ENCODE results near the gene KRT78. TPM values are rescaled to one million over a fixed set of nuclear protein-coding genes. Genes with fewer than 3 reads are reported as not detected.

Gene KRT78
- total RNA-seq, 4 donors from 2014 or later = 10.8 TPM; not detected in 3

DNA sequence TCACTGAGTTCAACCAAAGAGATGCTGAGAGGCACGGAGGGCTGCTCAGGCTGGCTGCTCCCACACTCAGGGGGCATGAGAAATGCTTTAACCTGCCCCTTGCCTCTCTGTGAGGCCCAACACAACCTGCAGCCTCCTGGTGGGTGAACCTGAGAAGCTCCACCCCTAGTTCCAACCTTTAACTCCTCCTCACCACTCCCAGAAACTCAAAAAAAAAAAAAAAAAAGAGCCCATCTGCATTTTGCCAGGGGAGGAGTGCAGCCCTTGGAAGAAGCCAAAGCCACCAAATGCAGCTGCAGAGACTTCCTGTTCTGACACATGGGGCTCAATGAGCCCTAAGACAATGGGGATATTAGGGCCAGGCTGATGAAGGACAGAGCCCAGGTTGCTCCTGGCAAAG lies 43.8 kb downstream of the KRT78 start:
- TF ChIP-seq EP300 (IDR thresholded peaks at IDR 0.05) (no peak), POLR2A (IDR thresholded peaks at IDR 0.05) (no peak)
- TF ChIP-seq, protein P1, sequence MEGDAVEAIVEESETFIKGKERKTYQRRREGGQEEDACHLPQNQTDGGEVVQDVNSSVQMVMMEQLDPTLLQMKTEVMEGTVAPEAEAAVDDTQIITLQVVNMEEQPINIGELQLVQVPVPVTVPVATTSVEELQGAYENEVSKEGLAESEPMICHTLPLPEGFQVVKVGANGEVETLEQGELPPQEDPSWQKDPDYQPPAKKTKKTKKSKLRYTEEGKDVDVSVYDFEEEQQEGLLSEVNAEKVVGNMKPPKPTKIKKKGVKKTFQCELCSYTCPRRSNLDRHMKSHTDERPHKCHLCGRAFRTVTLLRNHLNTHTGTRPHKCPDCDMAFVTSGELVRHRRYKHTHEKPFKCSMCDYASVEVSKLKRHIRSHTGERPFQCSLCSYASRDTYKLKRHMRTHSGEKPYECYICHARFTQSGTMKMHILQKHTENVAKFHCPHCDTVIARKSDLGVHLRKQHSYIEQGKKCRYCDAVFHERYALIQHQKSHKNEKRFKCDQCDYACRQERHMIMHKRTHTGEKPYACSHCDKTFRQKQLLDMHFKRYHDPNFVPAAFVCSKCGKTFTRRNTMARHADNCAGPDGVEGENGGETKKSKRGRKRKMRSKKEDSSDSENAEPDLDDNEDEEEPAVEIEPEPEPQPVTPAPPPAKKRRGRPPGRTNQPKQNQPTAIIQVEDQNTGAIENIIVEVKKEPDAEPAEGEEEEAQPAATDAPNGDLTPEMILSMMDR (IDR thresholded peaks at IDR 0.05) = no peak
- H3K36me3 ChIP-seq = no peaks in the 10 kb centered on the region
- no peak for DNase-seq (ENCODE audit: low spot score in 2 of 2)
- H3K27me3 ChIP-seq = no peaks in the 10 kb centered on the region
- WGBS, 2 donors = 7 to 11% methylated on average over 1 of the region's 1 CpG
- no peaks in the 10 kb centered on the region for H3K4me1 ChIP-seq
- no peak overlapping the region for H3K27ac ChIP-seq
- H3K4me3 ChIP-seq = no peak overlapping the region
- no peaks in the 10 kb centered on the region for H3K9me3 ChIP-seq

DNA sequence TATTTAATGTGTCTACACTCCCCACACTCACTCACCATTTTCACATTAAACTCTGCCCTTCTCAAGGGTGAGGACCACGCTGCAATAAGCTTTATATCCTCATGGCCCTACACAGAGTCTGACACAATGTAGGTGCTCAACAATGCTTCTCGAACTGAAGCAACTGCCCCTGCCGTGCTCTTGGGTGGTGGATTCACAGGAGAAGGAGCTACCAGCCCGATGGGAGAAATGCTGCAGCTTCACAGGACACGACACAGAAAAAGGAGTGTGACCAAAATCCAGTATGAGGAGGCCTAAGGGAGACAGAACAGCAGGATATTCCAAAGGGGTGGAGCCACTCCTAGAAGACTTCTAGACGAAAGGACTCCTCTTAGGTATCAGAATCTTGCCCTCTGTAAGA lies 46.4 kb downstream of the KRT78 start:
- TF ChIP-seq EP300 (IDR thresholded peaks at IDR 0.05) (no peak), POLR2A (IDR thresholded peaks at IDR 0.05) (no peak)
- TF ChIP-seq, protein P1 (IDR thresholded peaks at IDR 0.05) = no peak
- Histone ChIP-seq H3K9me3 (no peaks in the 10 kb centered on the region), H3K4me3 (no peak overlapping the region), H3K4me1 (no peaks in the 10 kb centered on the region), H3K27me3 (no peaks in the 10 kb centered on the region), H3K36me3 (no peaks in the 10 kb centered on the region), H3K27ac (no peak overlapping the region)
- WGBS, 2 donors = 68 to 71% methylated on average over 6 of the region's 6 CpGs
- DNase-seq (ENCODE audit: low spot score in 2 of 2) = no peak

DNA sequence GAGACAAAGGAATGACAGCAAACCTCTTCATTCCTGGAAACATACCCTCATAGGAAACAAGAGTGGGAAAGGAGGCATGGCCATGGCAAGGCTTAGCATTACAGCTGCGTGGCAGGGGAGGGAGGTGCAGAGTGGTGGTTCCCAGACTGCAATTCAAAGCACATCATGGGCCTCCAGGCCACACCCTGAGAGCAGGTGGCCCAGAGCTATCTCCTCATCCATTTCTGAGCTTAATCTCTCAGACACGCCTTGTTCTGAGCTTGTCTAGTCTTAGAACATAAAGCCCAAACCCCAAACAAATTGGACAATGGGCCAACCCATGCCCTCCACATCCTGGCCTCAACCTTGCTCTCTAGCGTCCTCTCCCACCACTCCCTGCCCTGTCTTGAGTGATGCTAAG lies 47.0 kb downstream of the KRT78 start:
- Histone ChIP-seq H3K27ac (no peak overlapping the region), H3K4me1 (no peaks in the 10 kb centered on the region), H3K27me3 (no peaks in the 10 kb centered on the region), H3K4me3 (no peak overlapping the region), H3K9me3 (no peaks in the 10 kb centered on the region), H3K36me3 (no peaks in the 10 kb centered on the region)
- no peak for DNase-seq (ENCODE audit: low spot score in 2 of 2)
- TF ChIP-seq POLR2A (IDR thresholded peaks at IDR 0.05) (no peak), EP300 (IDR thresholded peaks at IDR 0.05) (no peak)
- TF ChIP-seq, protein P1 (IDR thresholded peaks at IDR 0.05) = no peak
- 67 to 70% methylated on average over 3 of the region's 3 CpGs for WGBS, 2 donors

DNA sequence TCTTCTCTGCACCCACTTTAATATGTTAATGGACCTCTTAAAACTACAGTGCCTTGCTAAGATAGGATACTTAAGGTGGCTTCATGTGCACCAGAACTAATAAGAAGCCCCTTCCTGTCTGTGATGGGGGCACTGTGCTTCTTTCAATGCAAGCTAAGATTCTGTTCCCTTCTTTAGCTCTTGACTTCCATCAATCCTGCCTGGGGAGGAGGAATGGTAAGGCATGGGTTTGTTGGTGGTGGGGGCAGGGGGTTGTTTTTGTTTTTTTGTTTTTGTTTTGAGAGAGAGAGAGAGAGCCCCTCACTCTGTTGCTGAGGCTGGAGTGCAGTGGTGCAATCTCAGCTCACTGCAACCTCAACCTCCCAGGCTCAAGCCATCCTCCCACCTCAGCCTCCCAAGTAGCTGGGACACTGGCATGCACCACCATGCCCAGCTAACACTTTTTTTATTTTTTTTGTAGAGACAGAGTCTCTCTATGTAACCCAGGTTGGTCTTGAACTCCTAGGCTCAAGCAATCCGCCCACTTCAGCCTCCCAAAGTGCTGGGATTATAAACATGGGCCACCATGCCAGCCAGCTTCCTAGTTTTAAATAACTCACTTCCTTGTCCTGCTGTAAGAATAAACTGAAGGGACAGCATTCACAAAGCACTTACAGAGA lies 48.4 kb downstream of the KRT78 start:
- 57 to 70% methylated on average over 1 of the region's 1 CpG for WGBS, 2 donors
- no peaks in the 10 kb centered on the region for H3K27me3 ChIP-seq
- H3K36me3 ChIP-seq = no peaks in the 10 kb centered on the region
- DNase-seq (ENCODE audit: low spot score in 2 of 2) = no peak
- H3K9me3 ChIP-seq = no peaks in the 10 kb centered on the region
- H3K4me3 ChIP-seq = no peak overlapping the region
- no peaks in the 10 kb centered on the region for H3K4me1 ChIP-seq
- H3K27ac ChIP-seq = no peak overlapping the region
- TF ChIP-seq, protein P1 (IDR thresholded peaks at IDR 0.05) = no peak
- TF ChIP-seq EP300 (IDR thresholded peaks at IDR 0.05) (no peak), POLR2A (IDR thresholded peaks at IDR 0.05) (no peak)

DNA sequence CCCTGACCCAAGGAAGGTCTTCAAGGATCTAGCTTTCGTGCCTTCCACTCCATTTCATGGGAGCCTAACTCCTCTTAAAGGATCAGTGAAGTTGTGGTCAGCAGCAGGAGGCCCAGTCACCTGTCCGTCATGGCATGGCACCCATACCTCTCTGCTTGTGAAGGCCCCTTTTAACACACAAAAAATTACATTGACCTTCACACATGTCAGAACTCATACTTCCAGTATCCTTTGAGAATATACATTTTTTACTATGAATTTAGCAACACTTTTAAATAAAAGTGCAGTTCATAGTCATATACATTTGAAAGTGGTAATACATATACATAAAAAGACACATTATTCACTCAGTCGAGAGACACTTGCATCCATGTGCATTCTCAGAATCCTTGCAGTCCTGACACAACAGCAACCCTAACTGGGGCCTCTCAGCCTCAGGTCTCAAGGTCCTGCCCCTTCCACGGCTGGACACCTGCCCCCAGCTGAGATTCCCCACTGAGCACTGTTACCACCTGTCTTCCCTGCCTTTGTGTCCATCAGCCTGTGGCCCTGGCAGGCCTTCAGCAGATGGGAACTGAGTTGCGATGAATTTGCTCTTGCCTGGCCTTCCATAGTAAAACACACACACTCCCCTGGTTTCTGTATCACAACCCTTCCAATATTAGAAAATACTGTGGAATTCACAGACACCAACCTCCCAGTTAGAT lies 49.1 kb downstream of the KRT78 start:
- WGBS, 2 donors = 73% methylated on average over 5 of the region's 5 CpGs
- Histone ChIP-seq H3K27me3 (no peaks in the 10 kb centered on the region), H3K36me3 (no peaks in the 10 kb centered on the region), H3K4me1 (no peaks in the 10 kb centered on the region), H3K9me3 (no peaks in the 10 kb centered on the region), H3K4me3 (no peak overlapping the region), H3K27ac (no peak overlapping the region)
- TF ChIP-seq POLR2A (IDR thresholded peaks at IDR 0.05) = no peak
- TF ChIP-seq, protein P1 (IDR thresholded peaks at IDR 0.05) = no peak
- TF ChIP-seq EP300 (IDR thresholded peaks at IDR 0.05) = no peak
- no peak for DNase-seq (ENCODE audit: low spot score in 2 of 2)
